ENCODE results near the gene RINL.

The RINL gene

GRCh38 chr19:38849147-38849859, 28.8 kb downstream of the RINL start:
- DNase-seq (ENCODE audit: low spot score) = peak; percentile 92

GRCh38 chr19:38848299-38849146, 29.6 kb downstream of the RINL start:
- DNase-seq (ENCODE audit: low spot score) = no peak

- no peak for DNase-seq (ENCODE audit: low spot score)
These were observed 32.0 kb downstream of the RINL start for GRCh38 chr19:38846097-38846496.

GRCh38 chr19:38845374-38846024, 32.6 kb downstream of the RINL start:
- no peak for DNase-seq (ENCODE audit: low spot score)

GRCh38 chr19:38844093-38844686, 33.9 kb downstream of the RINL start:
- no peak for DNase-seq (ENCODE audit: low spot score)

GRCh38 chr19:38843175-38843758, 34.8 kb downstream of the RINL start:
- no peak for DNase-seq (ENCODE audit: low spot score)

GRCh38 chr19:38842439-38843174, 35.5 kb downstream of the RINL start:
- DNase-seq (ENCODE audit: low spot score) = no peak

GRCh38 chr19:38841787-38842438, 36.2 kb downstream of the RINL start:
- DNase-seq (ENCODE audit: low spot score) = no peak

- DNase-seq (ENCODE audit: low spot score) = no peak
These were observed 36.8 kb downstream of the RINL start for GRCh38 chr19:38841180-38841766.

GRCh38 chr19:38840583-38840968, 37.5 kb downstream of the RINL start:
- no peak for DNase-seq (ENCODE audit: low spot score)

- no peak for DNase-seq (ENCODE audit: low spot score)
These were observed 38.1 kb downstream of the RINL start for GRCh38 chr19:38839816-38840582.

- DNase-seq (ENCODE audit: low spot score) = no peak
These were observed 38.9 kb downstream of the RINL start for GRCh38 chr19:38838986-38839761.

GRCh38 chr19:38838208-38838985, 39.7 kb downstream of the RINL start:
- no peak for DNase-seq (ENCODE audit: low spot score)

GRCh38 chr19:38837656-38838121, 40.4 kb downstream of the RINL start:
- DNase-seq (ENCODE audit: low spot score) = no peak

- no peak for DNase-seq (ENCODE audit: low spot score)
These were observed 41.0 kb downstream of the RINL start for GRCh38 chr19:38836983-38837626.

GRCh38 chr19:38836159-38836982, 41.7 kb downstream of the RINL start:
- DNase-seq (ENCODE audit: low spot score) = no peak

GRCh38 chr19:38834590-38834989, 43.5 kb downstream of the RINL start:
- DNase-seq (ENCODE audit: low spot score) = no peak

Measured in globus pallidus (tissue), 1 donor.